GM21390 (cell line): ENCODE results near the gene SUN2.

Source experiments
- ATAC-seq: cut with Tn5 transposase; IDR thresholded peaks from one replicate; pipeline ENCODE4 v1.9.1; 2021; ENCODE audit not compliant: unreplicated experiment

Gene SUN2

DNA sequence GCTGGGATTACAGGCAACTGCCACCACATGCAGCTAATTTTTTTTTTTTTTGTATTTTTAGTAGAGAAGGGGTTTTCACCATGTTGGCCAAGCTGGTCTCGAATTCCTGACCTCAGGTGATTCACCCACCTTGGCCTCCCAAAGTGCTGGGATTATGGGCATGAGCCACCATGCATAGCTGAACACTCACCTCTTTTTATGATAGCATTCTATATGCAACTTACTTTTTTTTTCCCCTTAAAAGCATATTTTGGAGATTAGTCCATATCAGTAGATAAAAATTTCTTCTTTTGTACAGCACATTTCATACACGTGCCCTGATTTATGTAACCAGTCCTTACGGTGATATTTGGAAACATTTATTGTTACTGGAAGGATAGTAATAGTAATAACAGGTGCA is 35.4 kb downstream of the SUN2 start:
- ATAC-seq, result no peak

DNA sequence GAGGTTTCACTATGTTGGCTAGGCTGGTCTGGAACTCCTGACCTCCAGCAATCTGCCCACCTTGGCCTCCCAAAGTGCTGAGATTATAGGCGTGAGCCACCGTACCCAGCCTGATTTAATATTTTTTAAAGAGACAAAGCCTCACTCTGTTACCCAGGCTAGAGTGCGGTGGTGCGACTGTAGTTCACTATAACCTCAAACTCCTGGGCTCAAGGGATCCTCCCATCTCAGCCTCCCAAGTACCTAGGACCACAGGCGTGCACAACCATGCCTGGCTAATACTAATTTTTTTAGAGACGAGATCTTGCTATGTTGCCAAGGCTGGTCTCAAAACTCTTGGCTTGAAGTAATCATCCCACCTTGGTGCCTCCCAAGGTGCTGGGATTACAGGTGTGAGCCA is 36.6 kb downstream of the SUN2 start:
- ATAC-seq, result no peak

DNA sequence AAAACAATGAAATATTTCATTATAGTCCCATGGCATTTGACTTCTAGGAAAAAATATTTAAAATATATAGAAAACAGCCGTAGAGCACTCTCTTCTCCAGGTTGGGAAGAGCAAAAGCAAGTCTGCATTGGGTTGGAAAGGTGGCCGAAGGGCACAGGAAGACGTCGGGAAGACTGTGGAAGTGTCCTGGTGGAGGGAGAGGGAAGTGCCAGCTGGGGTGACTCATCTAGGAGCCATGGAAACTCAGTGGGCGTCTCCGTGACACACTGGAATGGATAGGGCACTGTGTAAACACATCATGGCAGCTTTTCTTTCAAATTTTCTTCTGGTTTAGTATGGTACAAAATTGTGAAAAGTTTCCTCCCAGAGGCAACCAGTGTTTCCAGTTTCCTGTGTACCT is 37.4 kb downstream of the SUN2 start:
- no peak for ATAC-seq

DNA sequence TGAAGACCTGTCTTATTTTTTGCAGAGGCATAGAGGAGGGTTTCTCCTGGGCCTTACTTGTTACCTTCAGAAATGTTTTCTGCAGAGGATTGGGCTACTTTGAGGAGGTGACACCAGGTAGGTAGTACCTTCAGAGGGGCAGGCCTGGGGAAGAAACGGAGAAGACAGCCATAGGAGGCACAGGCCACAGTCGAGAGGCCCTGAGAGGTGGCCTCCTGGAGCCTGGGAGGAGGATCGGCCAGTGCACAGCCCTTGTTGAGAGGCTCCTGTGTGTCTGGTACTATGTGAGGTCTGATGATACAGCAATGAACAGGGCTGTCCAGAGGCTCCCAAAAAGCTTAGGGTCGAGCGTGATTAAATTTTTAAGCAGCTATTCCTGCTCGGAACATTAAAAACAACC is 38.6 kb downstream of the SUN2 start:
- ATAC-seq, result no peak

DNA sequence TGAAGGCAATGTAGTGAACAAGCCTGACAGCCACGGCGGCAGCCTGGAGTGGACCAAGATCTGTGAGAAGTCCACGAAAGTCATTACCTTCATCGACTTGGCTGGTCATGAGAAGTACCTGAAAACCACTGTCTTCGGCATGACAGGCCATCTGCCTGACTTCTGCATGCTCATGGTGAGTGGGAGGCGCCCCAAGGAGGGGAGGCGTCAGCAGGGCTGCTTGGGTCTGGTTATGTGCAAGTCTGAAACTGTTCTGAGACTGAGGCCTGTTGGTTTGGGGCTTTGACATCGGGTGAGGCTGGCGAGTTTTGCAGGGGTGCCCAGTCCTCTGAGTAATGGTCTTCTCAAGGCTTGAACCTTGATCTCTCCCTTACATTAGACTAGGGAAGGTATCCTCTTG is 39.0 kb downstream of the SUN2 start:
- no peak for ATAC-seq

DNA sequence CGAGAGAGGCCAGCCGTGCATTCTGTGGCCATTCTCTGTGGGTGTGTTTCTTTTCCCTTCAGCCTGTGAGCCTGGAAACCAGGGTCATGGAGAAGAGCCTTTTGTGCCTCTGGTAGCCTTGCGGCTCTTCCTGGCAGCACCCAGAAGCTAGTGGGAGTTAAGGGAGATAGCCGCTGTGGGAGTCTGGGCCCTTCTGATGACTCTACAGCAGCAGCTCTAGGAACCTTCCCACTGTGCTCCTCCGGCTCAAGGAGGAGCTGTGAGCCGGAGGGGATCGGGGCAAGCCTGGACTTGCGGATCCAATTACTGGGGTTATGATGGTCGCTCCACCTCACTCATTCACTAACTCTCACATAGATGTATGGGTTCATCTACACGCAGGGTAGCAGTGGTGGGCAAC is 39.5 kb downstream of the SUN2 start:
- ATAC-seq, result no peak

DNA sequence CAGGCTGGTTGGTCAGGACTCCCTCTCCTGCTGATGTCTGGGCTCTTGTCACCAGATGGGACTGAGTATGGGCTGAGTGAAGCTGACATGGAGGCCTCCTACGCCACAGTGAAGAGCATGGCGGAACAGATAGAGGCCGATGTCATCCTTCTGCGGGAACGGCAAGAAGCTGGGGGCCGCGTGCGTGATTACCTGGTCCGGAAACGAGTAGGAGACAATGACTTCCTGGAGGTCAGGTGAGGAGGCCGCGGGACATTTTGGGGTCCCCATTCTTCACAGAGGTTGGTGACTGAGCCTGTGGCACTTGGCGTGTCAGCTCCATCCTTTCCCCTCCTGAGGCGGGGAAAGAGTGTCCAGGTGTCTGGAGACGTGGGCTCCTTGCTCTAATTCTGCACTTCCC is 39.9 kb downstream of the SUN2 start:
- no peak for ATAC-seq

DNA sequence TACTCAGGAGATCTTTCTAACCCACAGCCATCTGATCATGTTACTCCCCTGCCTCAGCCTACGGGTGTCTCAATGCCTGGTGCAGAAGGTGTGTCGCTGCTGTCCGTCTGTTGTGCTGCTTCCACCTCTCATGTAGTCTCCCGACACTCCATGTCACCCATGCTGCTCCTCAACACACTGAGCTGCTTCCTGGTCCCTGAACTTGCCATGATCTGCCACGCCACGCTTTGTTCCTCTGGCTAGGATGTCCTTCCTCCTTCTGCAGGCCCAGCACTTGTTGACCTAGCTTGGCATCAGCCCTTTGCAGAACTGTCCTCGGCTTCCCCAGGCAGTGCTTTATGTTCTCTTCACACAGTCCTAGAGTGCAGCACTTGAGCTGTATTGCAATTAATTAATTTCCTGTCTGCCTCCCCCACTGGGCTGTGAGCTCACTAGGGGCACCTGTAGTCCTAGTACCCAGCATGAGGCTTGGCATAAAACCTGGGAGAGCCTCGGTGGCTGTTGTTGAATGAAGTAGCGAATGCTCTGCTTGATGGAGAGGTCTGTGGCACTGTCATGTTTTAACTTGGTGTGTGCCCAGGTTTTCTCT is 40.5 kb downstream of the SUN2 start:
- ATAC-seq, result no peak

DNA sequence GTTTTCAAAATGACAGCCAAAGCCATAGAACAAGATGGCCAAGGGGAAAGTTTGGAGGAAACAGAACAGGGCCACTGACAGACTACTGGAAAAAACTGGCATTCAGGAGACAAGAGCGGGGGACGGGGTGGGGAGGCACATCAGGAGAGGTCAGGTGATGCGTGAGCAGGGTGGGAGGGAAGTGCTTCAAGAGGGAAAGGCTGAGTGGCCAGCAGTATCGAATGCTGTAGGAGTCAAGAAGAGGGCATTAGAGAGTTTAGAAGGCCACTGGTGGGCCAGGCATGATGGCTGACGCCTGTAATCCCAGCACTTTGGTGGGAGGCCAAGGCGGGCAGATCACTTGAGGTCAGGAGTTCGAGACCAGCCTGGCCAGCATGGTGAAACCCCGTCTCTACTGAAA is 41.9 kb downstream of the SUN2 start:
- no peak for ATAC-seq

DNA sequence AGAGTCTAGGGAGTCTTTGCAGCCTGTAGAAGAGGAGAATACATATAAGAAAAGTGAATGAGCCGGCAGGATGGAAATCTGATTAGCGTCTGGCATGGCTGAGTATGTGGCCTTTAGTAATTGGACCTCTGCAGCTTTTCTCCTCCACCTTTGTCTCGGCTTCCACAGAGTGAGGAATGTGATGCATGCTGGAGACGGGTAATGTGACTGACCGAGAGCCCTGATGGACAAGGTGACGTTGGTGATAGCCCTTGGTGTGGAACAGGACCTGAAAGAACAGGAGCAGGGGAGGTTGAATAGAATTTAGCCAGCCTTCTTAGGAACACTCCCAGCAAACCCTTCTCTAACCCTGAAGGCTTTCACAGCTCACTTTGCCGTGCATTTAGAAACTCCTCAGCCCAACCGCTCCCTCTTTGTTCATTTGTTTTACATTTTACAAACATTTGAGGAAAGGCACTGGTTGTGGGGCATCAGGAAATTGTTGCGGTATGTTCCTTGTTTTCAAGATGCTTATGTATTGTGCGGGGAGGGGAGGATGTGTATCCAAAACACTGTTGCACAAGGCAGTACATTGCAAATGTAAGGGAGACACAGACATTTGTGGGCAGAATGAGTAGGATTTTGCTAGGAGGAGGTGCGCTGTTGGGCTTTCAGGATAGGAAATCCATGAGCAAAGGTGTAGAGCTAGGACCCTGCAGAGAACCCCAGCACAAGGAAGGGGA is 43.2 kb downstream of the SUN2 start:
- ATAC-seq, result no peak

DNA sequence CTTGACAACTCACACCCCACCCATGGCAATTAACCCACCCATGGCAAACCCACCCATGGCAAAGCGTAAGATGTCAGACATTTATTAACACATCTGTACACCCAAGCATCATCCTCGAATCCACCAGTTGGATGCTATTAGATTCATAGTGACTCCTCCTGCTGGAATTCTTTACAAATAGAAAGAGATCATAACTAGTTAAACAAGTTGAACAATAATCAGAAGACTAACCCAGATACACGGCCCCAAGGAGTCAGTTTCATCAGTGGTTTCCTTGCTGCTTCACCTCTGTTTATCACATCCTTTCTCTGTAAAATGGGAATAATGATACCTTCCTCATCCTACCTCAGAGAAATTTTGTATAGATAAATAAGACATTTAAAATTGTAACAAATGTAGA is 44.9 kb downstream of the SUN2 start:
- no peak for ATAC-seq

DNA sequence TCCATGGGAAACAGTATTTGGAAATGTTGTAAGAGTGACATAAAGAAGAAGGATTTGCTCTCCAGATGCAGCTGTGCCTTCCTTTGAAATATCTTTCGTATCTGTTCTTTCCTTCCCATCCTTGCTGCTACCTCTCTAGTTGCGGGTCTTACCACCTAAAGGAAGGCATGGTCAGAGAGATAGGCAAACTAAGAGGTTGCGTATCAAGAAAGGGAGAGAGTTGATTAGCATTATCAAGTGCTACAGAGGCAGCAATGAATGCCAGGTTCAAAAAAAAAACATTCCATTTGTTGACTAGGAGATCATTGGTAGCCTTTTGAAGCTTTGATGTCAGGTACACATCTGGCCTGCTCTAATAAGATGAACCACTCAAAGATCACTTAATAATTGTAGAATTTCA is 45.4 kb downstream of the SUN2 start:
- no peak for ATAC-seq

DNA sequence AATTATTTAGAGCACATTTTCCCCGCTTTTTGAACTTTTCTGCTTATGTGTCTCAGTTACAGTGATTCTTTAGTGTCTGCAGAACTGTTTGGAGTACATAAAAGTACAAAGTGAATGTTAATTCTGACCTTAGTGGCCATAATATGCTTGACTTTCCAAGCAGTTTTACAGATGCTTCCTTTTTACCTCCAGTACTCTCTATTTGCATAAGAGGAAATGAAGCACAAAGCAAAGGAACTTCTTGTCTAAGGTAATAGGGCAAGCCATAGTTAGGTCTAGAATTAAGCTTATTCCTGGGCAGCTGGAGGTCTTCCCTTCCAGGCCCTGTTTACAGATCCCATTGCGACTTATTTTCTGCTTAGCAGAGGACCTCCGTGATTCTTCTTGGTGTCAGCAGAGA is 46.5 kb downstream of the SUN2 start:
- ATAC-seq, result no peak

DNA sequence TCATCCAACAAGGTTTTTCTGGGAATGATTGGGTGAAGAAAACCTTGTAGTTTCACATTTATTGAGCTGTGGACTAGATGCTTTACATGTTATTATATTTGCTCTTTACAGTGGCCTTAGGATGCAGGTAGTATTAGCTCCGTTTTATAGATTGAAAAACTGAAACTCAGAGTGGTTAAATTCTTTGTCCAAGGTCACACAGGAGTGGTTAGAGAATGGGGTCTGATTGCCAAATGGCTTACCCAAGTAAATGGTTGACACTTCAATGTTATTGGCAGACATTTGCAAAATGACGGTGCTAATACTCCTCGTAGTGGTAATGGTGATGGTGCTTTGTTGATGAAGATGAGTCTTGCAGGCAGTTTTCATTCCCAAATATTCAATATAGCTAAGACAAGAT is 47.8 kb downstream of the SUN2 start:
- ATAC-seq, result no peak

DNA sequence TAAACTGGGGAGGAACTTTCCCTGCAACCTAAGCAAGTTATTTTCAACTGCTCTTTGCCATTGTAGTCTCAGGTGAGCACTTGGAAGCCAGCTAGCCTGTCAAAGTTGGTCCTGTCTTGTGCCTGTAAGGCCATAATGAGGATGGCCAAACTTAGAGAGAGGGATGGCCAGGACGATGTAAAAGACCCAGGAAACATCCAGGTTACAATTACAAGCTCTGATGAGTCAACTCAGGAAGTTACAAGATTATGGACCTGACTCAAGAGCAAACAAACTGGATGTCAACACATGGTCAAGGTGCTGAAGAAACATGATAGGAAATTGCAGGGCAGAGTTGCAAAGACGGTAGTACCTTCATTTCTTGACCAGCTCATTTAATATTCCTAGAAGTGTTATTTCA is 48.5 kb downstream of the SUN2 start:
- ATAC-seq, result no peak

DNA sequence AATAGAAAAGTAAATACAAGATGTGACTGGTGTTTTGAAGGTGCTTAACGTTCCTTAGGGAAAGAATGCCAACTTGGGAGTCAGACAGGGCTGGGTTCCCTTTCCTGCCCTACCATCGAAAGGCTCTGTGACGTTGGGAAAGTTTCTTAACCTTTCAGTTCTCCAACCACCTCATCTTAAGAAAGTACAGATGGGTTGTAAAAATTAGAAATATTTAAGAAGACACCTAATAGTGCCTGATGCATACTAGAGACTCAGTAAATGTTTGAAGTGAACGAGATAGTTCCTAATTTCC is 49.0 kb downstream of the SUN2 start:
- ATAC-seq, result no peak

DNA sequence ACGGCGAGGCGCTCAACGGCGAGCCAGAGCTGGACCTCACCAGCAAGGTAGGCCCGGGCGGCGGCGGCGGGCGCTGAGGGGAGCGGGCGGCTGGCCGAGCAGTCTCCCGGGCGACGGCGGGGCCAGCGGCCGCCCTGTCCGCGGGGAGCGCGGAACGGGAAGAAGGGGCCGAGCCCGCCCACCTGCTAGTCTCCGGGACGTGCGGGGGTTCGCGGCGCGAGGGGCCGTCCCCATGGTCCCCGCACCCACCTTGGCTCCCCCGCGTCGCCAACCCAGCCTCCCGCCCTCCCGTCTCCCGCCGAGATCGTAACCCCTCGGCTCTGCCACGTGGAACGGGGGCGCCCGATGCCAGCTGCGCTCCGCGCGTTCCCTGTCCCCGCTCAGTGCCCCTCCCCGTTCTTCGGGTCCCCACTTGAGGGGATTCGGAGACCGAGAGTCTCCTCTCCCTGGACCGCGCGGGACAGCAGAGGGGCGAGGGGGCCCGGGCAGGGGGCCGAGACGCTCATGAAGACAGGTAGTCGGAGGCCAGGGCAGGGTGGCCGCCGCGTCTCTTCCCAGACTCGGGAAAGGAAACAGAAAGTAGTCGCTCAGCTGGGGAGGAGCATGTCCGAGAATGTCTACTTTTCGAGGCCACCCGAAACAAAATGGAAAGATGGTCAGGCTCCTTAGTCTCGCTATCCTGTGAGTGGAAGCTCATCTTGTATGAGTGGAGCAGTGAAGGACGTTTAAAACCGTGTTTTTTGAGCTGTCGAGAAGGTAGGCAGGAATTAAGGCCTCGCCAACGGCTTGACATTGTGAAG is 49.5 kb downstream of the SUN2 start:
- peak; percentile 1 for ATAC-seq

DNA sequence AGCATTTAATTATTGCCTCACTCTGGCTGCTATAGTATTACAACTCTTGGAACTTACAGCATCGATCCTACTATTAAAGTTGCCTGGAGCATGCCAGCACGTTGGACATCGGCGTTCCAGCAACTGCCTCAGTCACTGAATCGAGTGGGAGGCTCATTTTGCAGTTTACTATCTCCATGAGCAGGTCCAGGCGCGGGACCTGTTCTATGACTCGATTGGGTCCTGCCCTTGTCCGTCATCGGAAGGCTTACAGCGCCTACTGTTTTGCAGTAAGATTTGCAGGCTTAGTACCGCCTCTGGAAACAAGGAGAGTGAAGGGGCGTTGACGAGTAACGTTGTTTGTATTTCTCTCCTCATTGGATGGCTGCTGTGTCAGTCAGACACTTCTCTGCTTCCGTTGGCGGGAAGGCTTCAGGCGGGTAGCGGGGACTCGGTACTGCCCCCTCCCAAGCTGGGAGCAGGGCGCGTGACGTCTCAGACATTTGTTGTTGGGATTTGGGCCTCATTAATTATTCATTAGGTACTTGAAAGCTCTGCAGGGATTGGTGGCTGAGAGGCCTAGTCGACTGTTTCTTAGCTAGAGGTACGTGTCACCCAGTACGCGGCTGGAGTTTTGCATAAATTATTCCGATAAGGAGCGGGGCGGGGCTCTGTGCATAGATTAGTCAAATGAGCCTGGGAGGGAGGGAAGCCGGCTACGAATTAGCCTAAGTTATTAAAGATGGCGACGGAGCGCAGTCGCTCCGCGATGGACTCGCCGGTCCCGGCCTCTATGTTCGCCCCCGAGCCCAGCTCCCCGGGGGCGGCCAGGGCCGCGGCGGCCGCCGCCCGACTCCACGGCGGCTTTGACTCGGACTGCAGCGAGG is 50.3 kb downstream of the SUN2 start, which contains the start of gene GTPBP1:
TSS of gene GTPBP1 (plus strand) at position 710 of the 866 bp plus-strand sequence. CDS start at position 722, 12 bp downstream.
- peak; percentile 67 for ATAC-seq

DNA sequence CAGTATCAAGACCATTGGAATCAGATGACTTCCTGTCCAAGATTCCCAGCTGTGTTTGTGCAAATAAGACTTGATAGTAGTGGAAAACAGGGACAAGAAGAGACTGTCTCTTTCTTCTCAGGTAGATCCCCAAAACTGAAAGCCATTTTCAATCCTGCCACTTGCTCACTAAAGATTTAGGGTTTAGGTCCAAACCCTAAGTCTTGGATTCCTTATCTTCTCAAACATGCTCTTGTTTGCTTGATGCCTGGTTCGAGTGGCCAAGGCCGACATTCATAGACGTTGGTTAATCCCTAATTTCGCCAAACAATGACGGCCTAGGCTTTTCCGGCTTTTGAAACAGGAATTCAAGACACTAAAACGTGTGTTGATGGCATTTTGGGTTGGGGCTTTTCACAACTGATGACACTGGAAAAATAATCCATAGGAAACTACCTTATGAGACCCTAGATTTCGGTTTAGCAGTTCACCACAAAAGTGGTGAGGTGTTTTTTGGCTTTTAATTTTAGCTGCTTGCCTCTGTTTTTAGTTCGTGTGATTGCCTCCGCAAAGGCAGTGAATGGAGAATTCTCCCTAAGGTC is 51.1 kb downstream of the SUN2 start:
- no peak for ATAC-seq

DNA sequence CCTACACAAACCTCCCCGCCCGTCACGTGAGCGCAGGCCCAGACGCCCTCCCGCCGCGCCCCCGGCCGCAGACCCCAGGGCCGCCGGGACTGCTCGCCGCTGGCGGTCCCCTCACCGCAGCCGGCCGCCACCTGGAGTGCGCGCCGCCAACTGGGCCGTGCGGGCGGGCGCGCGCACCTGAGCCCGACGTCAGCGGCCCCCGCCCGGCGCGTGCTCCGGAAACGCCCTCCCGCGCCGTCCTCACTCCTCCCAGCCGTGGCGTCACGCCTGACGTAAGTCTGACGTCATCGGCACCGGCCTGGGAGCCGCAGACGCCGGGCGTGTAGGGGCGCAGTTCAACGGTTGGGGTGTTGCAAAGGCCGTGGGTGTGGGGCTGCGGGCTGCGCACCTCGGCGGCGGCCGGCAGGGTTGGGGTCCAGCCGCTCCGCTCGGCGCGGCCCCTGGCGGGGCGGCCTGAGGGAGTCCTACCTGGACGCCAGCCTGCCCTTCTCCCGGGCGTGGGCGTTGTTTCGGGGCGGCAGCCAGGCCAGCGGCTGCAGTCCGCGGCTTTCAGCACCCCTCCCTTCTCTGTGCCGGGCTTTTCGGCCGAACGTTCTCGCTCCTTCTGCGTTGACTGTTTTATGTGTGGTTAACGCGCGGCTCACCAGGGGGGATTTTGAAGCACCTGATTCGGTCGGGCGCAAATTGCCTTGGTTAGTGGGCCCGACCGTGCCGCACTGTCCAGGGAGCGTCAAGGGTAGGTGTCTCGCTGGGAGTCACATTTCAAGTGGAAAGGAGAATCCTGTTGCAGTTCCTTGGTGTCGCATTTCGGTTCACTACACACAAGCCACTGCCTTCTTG is 54.8 kb downstream of the SUN2 start, which contains the start of gene JOSD1:
TSS of gene JOSD1 (minus strand) at position 155 of the 840 bp plus-strand sequence. CDS start 956 bp downstream, outside the sequence.
- peak; percentile 30 for ATAC-seq
